MM.1S (cell line): Measurements from ENCODE around the gene VPS52.

Source experiments
- EZH2 ChIP-seq: fragments of 300-600 bp; sonication (generic); optimal IDR thresholded peaks from 2 replicates; pipeline ENCODE3; 2017; ENCODE audit warnings: low read depth, mild to moderate bottlenecking, antibody characterized with exemption, low read length, mixed read lengths
- TF ChIP-seq, protein P1 (sequence below): fragments of 300-600 bp; sonication (generic); IDR thresholded peaks from 2 replicates; pipeline ENCODE4 v1.5.1; 2016; ENCODE audit warnings: antibody characterized with exemption, low read length, mixed read lengths

DNA sequence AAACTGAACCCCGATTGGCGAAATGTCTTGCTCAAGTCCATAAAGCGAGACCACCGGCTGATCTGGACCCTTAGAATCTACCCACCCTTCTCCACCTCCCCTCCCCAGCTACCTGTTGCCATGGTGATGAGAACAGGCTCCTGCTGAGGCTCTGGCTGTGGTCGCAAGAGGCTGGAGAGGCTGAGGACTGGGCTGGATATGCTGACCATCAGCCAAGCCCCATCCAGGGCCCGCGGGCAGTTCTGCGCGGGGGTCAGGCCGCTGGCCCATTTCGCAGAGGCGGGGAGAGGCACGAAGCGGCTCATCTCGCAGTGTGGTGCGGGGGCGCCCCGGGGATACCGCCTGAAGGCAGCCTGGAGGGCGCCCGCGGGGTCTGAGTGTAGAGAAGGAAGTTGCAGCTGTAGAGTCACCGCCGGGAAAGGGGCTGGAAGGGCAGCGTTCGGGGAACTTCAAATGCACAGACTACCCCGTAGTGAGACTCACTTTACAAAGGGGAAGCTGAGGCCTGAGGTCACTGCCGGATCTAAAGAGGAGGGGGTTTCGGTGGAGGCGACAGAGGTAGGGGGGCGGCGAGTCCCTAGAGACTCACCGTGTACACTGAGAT is 41.5 kb upstream of the VPS52 start:
- TF ChIP-seq, protein P1, sequence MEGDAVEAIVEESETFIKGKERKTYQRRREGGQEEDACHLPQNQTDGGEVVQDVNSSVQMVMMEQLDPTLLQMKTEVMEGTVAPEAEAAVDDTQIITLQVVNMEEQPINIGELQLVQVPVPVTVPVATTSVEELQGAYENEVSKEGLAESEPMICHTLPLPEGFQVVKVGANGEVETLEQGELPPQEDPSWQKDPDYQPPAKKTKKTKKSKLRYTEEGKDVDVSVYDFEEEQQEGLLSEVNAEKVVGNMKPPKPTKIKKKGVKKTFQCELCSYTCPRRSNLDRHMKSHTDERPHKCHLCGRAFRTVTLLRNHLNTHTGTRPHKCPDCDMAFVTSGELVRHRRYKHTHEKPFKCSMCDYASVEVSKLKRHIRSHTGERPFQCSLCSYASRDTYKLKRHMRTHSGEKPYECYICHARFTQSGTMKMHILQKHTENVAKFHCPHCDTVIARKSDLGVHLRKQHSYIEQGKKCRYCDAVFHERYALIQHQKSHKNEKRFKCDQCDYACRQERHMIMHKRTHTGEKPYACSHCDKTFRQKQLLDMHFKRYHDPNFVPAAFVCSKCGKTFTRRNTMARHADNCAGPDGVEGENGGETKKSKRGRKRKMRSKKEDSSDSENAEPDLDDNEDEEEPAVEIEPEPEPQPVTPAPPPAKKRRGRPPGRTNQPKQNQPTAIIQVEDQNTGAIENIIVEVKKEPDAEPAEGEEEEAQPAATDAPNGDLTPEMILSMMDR: no peak
- no peak for TF ChIP-seq EZH2
